Suppressor macrophage treated with lipopolysaccharide for 4 hours (primary cell): ENCODE measurements around the gene GEMIN4.
"Not testable (repeated sequence)": the region's sequence is repeated elsewhere in the genome, so short reads cannot be mapped to it uniquely, and the experiment has no call there.

Experiments
- DNase-seq: peaks from one replicate; pipeline ENCODE4 v3.0.0-alpha.2; 2020

Gene GEMIN4

GRCh38 chr17:752002-752619 lies at the start of gene GEMIN4:
Gene GEMIN4 (minus strand): TSS chr17:752264. CDS start chr17:752142, 122 bp downstream.
- DNase-seq: peak; percentile 95

GRCh38 chr17:801660-802059 lies 49.6 kb upstream of the GEMIN4 start:
- DNase-seq: no peak

GRCh38 chr17:800446-801242 lies 48.6 kb upstream of the GEMIN4 start:
- DNase-seq: no peak

DNA sequence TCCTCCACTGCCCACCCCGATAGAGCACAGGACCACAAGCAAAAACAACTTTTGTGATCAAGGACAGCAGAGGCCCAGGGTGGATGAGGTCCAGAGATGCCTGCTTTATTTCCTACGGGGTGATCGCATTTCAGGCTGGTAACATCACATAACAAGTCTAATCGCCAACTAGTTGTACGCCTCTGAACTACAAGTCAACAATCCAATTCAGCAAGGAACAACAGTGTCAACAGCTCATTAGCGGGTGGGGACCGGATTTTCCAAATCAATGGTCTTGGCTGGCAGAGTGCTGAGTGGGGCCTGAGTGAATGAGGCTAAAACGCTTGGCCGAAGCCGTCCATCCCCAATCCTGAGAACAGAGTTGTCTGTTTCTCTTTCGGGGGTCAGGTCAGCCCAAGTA lies 47.2 kb upstream of the GEMIN4 start:
- no peak for DNase-seq

- no peak for DNase-seq
Measured at GRCh38 chr17:798246-798645, 46.2 kb upstream of the GEMIN4 start.

DNA sequence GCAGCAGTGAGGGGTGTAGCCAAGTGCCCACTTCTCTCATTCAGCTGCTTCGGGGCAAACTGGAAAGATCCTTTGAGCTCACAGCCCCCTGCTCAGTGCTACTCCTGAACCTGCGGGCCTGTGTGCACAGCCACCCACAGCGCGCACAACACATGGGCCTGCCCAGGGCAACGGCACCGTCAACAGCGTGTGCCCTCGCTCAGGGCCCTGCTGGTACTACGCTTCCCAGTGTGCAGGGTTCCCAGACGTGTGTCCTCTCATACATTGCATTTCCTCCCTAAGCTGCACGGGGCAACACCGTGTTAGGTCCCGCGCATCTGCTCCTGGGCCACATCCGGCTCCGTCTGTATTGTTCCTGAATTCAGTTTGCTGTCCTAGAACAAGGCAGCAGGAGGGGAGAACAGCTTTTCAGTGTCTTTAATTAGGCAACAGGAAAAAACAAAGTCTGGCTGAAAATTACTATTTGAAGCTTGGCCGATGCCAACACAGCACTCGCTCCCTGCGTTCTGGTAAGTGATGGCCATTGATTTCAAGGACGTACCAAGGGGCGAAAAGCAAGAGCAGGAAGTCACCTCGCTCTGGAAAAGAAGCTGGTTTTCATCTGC lies 45.3 kb upstream of the GEMIN4 start:
- DNase-seq: no peak

DNA sequence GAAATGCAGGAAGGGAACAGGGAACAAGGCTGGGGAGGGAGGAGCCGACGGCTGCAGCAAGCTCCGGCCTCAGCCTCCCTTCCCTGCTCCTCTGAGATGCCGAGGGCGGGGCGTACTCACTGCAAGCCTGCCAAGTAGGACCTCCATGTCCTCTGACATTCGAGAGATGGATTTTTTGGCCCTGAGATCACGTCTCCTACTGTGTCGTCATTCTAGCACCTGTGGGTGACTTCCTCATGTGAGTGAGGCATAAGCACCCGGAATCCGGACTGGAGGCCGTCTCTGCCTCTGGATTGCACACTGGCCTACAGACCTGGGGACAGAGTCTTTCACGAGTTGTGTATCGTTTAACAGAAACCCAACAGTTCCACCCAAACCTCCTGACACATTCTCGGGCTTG lies 44.5 kb upstream of the GEMIN4 start:
- no peak for DNase-seq

DNA sequence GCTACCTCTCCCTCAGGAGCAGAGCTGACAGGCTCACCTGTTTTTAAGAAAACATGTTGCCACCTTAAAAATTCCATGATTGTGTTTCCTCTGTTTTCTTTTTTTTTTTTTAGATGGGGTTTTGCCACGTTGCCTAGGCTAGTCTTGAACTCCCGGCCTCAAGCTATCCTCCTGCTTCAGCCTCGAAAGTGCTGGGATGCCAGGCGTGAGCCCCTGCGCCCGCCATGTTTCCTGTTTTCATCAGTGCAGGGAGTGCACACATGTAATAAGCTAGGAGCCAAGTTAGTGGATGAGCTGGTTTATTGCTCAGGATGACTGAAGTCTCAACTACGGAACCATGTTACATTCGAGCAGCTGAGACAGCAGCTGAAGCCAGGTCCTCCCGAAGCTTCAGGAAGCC lies 43.7 kb upstream of the GEMIN4 start:
- DNase-seq: no peak

- DNase-seq: no peak
Measured at GRCh38 chr17:795276-795675, 43.2 kb upstream of the GEMIN4 start.

DNA sequence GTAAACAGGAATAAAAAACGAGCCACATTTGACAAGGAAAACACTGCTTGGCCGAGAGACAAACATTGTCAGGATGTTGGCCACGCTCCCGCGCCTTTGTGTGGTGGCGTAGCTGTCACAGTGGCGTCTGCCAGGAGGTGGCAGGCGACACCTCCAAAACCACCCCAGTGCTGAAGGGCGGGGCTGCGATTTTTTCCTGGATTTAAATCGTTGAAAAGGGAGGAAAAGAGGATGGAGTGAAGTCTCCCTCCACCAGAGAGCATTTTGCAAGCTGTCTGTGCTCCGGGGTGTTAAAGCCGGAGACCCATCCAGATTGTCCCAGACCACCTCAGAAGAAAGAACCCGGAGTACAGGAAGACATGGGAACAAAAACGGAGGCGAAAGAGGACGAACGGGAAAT lies 42.8 kb upstream of the GEMIN4 start:
- peak; percentile 61 for DNase-seq

- DNase-seq: no peak
Measured at GRCh38 chr17:792277-792676, 40.2 kb upstream of the GEMIN4 start.

DNA sequence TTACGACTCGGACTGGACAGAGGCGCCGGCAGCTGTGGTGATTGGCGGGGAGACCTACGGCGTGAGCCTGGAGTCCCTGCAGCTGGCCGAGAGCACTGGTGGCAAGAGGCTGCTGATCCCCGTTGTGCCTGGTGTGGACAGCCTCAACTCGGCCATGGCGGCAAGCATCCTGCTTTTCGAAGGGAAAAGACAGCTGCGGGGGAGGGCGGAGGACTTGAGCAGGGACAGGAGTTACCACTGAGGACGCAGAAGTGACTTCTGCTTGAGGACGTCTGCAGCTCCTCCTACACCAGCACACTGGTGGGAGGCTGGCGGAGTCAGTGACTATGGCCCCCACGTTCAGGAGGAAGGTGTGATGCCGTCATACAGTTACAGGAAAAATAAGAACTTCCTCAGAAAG lies 39.8 kb upstream of the GEMIN4 start:
- no peak for DNase-seq

GRCh38 chr17:790874-791247 lies 38.8 kb upstream of the GEMIN4 start:
- not testable (repeated sequence) for DNase-seq

DNA sequence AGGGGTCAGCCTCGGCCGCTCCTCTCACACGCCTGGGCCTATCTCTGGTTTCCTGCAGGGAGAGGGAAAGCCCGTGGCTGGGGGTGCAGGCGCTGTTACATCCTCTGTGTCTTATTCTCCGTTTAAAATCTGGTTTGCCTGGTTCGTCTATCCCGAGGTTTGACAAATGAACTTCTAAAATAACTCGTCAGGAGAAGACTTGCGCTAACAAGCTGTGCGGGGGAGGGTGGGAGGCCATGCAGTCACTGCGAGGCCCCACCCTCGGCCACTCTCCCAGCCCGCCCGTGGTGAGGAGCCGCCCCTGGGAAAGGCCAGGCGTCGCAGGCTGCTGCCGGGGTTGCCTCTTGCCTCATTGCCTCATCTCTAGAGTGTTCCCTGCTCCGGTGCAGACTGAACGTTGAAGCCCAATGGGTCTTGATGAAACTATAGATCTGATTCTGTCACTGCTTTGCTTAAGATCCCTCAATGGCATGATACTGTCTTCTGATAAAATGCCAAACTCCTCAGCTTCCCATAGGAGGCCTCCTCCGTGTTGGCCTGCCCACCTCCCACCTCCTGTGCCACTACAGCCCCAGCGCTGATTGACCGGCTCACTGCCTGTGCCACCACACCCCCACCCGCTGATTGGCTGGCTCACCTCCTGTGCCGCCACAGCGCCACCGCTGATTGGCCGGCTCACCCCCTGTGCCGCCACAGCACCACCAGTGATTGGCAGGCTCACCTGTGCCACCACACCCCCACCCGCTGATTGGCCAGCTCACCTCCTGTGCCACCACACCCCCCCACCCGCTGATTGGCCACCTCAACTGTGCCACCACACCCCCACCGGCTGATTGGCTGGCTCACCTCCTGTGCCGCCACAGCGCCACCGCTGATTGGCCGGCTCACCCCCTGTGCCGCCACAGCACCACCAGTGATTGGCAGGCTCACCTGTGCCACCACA lies 38.1 kb upstream of the GEMIN4 start:
- DNase-seq: not testable (repeated sequence)

- no peak for DNase-seq
Measured at GRCh38 chr17:789160-789840, 37.2 kb upstream of the GEMIN4 start.

- DNase-seq: no peak
Measured at GRCh38 chr17:788551-788950, 36.5 kb upstream of the GEMIN4 start.

DNA sequence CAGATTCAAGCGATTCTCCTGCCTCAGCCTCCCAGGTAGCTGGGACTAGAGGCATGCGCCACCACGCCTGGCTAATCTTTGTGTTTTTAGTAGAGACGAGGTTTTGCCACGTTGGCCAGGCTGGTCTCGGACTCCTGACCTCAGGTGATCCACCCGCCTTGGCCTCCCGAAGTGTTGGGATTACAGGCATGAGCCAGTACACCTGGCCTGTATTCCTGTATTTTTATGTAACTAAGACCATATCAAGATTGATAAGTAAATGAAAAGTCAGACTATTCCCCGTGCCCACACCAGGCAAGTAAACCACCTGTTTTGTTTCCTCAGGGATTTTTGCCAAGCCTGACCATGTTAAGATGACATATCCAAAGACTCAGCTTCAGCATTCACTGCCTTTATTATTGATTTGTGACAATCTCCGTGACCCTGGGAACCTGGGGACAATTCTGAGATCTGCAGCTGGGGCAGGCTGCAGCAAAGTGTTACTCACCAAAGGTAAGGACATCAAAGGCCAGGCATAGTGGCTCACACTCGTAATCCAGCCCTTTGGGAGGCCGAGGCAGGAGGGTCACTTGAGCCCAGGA lies 35.7 kb upstream of the GEMIN4 start:
- DNase-seq: no peak

GRCh38 chr17:785901-786300 lies 33.8 kb upstream of the GEMIN4 start:
- not testable (repeated sequence) for DNase-seq

DNA sequence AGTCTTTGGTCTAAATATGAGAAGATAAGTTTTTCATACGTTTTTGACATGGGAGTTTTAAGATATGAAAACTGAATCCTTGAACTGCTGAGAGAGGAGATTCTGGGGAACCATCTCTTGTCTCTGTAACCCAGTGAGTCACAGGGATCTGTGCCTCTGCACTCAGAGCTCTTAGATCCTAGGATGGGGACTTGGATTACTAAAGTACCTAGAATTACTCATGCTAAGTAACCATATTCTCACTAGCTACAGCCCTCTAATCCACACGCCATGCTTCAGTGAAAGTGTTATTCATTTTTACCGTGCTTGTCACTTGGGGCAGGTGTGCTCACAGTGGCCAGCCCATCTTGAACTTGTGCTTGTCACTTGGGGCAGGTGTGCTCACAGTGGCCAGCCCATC lies 32.1 kb upstream of the GEMIN4 start:
- no peak for DNase-seq

DNA sequence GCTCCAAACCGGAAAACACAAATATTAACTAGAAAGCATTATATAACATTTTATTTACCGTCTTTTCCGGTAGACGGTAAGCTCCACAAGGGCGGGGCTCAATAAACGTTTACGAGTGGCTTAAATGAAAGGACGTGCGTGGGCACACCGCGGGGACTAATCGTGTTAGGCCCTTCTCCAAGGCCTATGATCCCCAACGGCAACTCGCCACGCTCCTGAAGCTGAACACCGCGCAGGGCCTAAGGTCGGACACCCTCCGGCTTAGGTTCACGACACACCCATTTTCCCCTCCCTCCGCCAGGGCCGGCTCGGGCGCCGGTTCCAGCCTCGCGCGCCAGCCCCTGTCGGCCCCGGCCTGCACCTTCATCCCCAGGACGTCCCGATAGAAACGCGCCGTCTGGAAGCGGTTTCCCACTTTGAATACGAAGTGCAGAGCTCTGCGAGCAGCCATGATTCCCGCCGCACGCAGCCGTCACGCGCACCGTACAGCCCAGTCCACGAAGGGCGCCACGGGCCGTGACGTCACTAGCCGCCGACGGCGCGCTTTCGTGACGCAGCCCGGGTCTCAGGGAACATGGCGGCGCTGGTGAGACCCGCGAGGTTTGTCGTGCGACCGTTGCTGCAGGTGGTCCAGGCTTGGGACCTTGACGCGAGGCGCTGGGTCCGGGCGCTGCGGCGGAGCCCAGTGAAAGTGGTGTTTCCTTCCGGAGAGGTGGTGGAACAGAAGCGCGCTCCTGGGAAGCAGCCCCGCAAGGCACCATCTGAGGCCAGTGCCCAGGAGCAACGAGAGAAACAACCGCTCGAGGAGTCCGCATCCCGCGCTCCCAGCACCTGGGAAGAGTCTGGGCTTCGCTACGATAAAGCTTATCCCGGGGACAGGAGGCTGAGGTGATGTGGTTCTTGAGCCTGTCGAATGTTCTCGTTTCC lies 30.0 kb upstream of the GEMIN4 start, which contains the start of the genes GLOD4 and MRM3:
GLOD4 (minus strand) TSS at position 476 of the 927 bp plus-strand sequence; CDS start at position 451, 25 bp downstream.
MRM3 (plus strand) TSS at position 549 of the 927 bp plus-strand sequence; CDS start at position 575, 26 bp downstream.
- peak; percentile 95 for DNase-seq

DNA sequence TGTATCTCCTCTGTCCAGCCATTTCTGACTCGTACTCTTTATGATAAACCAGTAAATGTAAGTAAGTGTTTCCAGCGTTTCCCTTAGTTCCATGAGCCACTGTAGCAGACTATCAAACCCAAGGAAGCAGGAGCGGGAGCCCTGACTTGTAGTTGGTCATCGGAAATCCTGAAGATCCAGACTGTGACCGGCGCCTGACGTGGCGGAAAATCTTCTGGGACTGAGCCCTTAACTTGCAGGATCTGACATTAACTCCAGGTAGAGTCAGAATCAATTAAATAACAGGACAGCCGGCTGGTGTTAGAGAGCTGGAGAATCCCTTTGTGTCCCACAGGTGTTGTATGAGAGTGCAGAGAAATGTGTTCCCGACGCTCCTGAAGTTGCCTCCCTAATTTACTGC lies 26.0 kb upstream of the GEMIN4 start:
- no peak for DNase-seq
